Measurements from ENCODE around the gene CAMKV. TPM values are rescaled to one million over a fixed set of nuclear protein-coding genes. Genes with fewer than 3 reads are reported as not detected.
A peak's percentile ranks its signal among the peaks of the same experiment; 100 is the strongest.
"Not testable (repeated sequence)": the region's sequence is repeated elsewhere in the genome, so short reads cannot be mapped to it uniquely, and the experiment has no call there.

CAMKV gene, protein sequence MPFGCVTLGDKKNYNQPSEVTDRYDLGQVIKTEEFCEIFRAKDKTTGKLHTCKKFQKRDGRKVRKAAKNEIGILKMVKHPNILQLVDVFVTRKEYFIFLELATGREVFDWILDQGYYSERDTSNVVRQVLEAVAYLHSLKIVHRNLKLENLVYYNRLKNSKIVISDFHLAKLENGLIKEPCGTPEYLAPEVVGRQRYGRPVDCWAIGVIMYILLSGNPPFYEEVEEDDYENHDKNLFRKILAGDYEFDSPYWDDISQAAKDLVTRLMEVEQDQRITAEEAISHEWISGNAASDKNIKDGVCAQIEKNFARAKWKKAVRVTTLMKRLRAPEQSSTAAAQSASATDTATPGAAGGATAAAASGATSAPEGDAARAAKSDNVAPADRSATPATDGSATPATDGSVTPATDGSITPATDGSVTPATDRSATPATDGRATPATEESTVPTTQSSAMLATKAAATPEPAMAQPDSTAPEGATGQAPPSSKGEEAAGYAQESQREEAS
- total RNA-seq = under 0.01 TPM in 1 of 2 replicates, not detected in the other

DNA sequence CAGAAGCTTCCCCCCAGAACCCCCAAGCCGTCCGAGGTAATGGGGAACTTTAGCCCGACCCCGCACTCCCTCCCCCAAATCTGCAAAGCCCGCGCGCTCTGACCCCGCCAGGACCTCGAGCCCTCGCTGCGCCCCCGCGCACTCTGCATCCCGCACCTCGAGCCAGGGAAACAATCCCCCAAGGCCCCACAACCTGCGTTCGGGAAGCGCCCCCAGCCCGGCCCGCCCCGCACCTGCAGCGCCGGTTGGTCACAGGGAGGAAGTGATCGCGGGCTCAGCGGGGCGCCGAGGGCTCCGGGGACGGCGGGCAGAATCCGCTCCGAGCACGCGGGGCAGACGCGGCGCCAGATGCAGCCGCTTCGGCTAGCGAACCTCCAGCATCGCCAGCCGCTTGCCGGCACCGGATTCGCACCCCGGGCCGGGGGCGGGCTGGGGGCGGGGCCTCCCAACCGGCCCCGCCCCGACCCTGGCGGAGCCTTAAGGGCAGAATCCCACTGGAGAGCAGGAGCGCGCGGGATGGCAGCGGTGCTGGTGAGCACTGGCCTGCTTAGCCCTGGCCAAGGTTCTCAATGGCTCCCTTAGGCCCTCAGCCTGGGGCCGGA lies at the start of gene CAMKV:
Gene CAMKV (minus strand): TSS at position 382 of the 602 bp plus-strand sequence. CDS start 7,518 bp downstream, outside the sequence.
- DNase-seq (ENCODE audit: low read depth) = no peak

DNA sequence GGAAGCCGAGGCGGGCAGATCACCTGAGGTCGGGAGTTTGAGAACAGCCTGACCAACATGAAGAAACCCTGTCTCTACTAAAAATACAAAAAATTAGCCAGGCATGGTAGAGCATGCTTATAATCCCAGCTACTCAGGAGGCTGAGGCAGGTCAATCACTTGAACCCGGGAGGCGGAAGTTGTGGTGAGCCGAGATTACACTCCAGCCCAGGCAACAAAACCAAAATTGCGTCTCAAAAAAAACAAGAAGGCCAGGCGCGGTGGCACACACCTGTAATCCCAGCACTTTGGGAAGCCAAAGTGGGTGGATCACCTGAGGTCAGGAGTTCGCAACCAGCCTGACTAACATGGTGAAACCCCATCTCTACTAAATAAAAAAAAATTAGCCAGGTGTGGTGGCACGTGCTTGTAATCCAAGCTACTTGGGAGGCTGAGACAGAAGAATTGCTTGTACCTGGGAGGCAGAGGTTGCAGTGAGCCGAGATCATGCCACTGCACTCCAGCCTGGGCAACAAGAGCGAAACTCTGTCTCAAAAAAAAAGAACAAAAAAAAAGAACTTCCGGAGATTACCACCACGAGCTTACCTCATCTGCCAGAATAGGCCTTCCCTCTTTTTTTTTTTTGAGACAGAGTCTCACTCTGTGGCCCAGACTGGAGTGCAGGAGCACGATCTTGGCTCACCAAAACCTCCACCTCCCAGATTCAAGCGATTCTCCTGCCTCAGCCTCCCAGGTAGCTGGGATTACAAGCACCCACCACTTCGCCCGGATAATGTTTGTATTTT lies 48.3 kb upstream of the CAMKV start:
- DNase-seq (ENCODE audit: low read depth) = not testable (repeated sequence)

DNA sequence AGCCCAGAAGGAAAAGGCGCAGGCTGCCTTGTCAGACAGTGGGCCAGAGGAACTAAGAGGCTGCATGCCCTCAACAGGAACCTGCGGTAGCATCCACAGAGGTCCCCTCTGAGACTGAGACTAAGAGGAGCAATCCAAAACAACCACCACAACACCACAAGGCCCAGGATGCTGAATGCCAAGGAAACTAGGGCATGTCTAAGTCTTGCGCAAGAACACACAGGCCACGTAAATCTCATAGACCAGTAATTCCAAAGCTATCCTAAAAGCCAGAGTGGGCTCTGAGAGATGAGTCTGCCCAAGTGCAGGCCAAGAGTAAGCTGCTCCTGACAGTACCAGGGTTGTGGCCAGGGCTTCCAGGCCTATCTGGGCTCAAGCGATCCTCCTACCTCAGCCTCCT lies 47.0 kb upstream of the CAMKV start:
- no peak for DNase-seq (ENCODE audit: low read depth)

DNA sequence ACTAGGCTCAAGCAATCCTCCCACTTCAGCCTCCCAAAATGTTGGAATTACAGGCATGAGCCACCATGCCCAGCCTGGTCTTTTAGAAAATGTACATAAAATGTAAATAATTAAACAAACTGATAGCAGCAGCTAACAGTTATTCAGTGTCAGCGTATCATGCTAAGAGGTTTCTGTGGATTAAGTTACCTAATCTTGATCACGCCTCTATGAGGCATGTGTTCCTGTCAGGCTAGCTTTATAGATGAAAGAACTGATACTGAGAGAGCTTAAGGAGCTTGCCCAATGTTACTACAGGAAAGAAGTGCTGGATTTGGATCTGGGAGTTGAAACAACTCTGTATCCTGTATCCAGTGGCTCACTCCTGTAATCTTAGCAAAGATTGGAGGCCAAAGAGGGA lies 45.2 kb upstream of the CAMKV start:
- DNase-seq (ENCODE audit: low read depth) = no peak

DNA sequence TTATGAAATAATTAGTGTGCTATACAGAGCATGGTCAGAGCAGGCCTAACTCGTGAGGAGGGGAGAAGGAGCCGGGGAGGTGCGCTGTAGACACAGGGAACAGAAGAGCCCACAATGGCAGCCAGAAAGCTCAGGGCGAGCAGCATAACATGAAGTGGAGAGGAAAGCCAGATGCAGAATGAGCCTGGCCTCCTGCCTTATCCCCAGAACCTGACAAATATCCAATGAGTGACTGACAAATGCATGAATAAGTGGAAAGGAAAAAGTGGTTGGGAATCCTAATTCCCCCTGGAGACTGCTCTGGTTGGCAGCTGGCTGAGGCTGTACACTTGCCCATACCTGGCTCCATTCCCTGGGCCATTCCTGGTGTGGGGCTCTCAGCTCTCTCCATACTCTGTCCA lies 43.2 kb upstream of the CAMKV start:
- no peak for DNase-seq (ENCODE audit: low read depth)

DNA sequence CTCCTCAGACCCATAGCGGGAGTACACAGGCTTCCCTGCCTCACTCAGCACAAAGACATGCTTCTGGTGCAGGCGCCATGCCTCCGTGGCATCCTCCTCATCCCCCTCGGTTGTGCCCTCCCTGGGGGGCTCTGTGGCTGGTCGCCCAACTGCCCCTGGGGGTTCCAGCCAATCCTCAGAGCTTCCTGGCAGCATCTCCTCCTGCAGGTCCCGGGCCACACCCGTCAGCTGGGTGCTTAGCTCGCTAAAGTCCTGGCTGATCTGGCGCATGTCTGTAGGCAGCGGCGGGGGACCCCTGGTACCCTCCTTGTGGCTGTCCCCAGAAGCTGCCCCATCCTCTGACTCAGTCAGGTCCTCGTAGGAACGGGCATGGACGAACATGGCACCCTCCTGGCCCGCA lies 41.9 kb upstream of the CAMKV start:
- no peak for DNase-seq (ENCODE audit: low read depth)

DNA sequence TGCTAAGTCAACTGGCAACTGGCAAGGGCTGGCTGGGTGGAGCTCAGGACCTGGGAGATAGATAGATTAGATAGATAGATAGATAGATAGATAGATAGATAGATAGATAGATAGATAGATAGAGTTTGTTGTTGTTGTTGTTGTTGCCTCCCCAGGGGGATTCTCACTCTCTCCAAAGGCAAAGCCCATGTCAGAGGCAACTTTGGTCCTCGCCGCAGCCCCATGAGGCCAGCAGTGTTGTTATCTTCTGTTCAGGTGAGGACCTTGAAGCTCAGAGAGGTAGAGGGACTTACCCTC lies 41.4 kb upstream of the CAMKV start:
- no peak for DNase-seq (ENCODE audit: low read depth)

DNA sequence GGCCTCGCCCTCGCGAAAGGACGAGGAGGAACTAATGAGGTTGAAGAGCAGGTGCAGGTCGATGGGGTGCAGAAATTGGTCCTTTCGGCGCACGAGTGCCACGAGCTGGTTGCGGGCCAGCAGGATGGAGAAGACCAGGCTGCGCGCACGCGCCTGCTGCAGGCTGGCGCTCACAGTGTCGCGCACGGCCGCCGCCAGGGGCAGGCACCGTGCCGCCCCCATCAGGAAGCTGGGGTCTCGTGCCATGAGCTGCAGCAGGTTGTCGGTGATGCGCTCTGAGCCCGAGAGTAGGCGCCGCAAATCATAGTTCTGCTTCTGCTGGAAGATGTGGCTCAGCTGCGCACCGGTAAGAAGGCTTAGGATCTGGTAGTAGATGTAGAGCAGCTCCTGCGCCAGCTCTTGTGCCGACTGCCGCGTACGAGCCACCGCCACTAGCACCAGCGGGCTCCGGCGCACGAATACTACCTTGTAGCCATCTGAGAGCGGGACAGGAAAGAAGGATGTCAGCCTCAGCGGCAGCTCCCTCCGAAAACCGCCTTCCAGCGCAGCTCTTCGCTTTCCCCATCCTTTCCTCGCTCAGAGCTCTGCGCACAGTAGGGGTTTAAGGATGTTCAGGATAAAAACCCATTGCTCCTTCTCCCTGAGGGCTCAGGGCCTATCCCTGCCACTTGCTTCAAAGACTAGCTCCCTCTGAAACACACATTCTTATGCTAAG lies 40.9 kb upstream of the CAMKV start:
- no peak for DNase-seq (ENCODE audit: low read depth)

DNA sequence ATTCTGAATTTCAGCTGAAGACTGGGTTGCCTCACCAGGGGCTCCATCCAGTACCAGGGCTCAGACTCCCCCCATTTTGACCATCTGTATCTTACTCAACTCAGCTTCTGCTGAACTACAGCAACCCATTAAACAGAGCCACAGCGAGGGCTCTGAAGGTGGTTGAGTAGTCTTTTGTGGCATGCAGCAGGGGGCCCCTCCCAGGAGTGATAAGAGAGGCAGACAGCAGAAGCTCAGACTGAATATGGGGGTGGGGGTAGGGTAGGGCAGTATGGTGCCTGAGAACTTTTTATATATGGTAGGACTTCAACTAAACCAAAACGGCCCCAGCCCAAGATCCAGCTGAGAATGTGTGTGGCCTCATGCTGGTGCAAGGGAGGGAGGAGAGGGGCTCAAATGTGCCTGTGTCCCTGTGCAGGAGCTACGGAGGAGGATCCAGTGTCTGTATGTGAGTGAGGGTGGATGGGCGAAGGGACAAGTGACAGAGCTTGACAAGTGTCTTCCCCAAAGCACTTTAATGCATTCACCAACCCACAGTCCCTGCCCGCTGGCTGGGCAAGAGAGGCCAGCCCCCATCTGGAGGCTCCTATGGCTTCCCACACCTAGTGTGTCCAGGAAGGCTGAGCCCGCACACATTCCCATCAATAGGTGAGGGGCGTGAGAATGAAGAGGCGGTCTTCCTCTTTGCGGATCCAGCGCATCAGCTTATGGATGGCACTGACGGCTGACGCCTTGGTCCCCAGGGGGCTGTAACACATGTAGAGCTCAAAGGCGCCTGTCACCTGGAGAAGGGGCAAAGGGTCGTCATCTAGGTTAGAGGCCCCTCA lies 38.9 kb upstream of the CAMKV start:
- DNase-seq (ENCODE audit: low read depth) = no peak

DNA sequence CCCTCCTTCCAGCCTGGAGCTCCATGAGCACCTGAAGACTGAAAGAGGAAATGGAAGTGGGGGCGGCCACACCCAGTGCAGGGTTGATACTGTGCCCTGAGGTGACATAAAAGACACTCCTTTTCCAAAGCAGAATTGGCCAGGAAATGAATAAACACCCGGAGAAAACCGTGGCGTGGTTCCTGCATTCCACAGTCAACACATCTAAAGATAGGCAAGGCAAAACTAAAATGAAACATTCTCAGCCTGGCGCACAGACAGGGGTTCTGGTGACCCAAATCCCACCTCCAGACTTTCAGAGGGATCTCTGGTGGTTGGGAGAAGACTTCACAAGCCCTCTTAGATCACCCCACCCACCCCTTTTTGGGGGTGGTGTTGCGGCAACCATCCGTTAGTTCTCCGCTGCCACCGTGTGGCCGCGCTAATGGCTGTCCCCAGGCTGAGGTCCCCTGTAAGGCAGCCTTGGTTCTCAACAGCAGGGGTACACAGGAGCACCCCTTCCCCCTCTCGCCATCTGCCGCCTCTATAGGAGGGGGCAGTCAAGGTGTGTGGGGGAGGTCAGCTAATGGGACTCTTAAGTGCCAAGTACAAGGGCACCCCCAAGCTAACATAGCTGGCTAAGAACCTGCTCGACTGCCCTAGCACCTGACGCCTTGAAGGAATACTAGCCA lies 36.5 kb upstream of the CAMKV start:
- peak; percentile 35 for DNase-seq (ENCODE audit: low read depth)

DNA sequence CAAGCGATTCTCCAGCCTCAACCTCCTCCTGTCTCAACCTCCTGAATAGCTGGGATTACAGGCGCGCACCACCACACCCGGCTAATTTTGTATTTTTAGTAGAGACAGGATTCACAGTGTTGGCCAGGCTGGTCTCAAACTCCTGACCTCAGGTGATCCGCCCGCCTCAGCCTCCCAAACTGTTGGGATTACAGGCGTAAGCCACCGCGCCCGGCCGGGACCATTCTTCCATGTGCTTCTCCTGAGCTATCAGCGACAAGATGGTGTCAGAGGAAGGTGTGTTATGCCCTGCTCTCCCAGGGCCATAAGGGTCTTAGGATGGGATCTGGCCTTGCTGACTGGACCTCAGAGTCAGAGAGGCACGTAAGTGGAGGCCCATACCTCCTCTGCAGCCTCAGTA lies 34.7 kb upstream of the CAMKV start:
- DNase-seq (ENCODE audit: low read depth) = not testable (repeated sequence)

DNA sequence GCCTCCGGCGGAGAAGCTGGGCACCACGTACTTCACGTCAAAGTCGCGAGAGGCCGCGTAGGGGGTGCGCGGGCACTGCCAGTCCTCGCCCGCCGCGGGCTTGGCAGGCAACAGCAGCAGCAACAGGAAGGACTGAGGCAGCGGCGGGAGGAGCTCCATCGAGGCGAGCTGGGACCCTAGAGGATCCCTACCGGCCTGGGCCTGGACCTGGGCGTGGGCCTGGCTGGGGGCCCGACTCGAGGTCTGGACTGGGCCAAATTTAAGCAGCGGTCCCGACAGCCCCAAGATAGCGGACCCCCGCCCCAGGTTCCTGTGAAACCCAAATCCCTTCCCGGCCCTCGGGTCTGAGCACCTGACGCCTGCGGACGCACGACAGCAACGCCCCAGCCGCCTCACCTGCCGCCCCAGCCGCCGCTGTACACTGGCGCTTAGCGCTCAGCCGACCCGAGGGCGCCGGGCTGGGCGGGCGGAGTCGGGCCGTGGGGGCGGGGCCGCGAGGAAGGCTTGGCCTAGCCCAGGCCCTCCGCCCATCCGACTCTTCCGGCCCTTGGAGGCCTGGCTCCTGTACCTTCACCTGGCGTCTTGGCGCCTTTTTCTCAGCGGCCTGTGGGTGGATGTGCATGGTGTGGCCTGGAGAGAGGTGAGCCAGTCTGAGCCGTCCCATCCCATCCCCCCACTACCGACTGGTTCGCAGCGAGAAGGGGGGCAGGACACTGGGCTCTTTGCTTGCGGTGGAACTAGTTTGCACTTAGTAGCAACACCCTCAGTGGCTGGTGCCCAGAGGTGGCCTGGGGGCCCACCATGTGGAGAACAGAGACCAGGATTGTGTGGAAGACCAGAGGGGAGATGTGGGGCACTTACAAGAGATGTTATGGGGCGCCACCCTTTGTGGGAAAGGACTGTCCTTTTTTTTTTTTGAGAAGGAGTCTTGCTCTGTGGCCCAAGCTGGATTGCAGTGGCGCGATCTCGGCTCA lies 34.0 kb upstream of the CAMKV start, which contains the start of gene MST1R:
Gene MST1R (minus strand): TSS at position 423 of the 974 bp plus-strand sequence. CDS start 264 bp downstream, at position 159.
- DNase-seq (ENCODE audit: low read depth) = peak; percentile 36

DNA sequence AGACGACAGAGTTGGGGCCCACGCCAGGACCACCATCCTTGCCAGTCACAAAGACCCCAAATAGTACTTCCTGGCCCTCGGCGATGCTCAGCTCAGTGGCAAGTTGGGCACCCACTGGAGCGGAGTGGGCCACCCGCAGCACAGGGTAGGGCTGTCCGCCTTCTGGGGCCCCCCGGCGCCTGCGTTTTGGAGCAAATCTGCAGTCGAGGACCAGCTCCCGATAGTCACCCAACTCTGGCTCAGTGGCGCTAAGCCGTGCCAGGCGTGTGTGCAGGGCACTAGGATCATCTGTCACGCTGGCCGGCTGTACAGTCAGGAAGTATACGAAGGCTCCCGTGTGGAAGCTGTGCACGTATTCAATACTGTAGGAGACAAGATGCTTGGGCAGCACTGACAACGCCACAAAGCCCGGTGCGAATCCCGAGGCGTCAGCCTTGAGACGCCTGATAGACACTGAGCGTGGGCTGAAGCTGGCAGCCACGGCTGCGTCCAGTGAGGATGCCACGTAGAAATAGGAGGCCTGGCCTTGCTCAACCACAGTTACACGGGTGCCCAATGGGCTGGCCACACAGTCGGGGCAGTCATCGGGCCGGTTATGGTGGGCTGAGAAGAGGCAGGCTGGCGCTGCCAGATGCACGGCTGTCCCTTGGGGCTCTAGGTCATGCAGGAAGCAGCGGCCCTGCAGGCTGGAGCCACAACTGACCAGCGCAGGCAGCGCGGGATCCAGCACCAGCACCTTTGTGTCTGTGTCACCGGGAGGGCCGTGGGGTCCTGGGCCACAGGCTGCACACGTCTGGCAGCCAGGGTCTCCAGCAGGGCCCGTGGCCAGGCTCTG lies 33.0 kb upstream of the CAMKV start:
- DNase-seq (ENCODE audit: low read depth) = no peak

DNA sequence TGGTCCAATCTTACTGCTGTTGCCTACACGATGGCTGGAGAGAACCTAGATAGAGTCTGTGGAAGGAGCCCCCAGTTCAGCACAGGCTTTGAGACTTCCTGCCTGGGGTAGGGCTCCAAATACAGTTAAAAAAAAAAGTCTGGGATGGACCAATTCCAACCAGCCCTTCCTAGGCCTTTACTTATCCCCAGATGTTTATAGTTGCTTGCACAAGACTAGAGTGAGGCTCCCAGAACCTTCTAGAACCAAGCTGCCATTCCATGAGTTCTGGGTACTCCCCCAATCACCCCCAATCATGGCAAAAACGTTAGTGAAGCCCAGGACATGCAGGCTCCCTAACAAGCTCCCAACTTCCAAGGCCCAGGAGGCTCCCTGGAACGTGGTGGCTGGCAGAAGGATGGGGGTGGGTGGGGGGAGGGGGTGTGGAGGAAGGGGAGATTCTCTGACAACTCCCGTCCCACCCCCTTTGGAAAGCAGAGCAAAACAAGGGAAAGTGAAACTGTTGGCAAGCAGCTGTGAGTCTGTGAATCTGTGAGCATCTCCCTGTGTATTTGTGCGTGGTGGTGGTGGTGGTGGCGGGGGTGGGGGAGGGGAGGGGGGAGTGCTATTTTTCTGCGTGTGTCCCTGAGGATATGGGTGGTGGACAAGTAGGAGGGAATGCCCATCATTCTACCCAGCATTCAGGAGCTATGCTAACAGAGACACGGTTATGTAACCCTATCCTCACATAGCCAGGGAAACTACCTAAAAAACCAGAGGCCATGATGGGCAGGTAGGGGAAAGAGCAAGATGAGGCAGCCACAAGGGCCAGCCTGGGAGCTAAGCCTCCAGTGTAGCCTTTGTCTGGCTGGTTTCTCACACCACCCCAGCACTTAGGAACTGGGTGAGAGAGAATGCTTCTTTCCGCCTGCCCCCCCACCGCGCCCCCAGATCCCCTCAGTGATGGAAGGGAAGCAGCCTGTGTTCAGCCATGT lies 31.9 kb upstream of the CAMKV start:
- no peak for DNase-seq (ENCODE audit: low read depth)

DNA sequence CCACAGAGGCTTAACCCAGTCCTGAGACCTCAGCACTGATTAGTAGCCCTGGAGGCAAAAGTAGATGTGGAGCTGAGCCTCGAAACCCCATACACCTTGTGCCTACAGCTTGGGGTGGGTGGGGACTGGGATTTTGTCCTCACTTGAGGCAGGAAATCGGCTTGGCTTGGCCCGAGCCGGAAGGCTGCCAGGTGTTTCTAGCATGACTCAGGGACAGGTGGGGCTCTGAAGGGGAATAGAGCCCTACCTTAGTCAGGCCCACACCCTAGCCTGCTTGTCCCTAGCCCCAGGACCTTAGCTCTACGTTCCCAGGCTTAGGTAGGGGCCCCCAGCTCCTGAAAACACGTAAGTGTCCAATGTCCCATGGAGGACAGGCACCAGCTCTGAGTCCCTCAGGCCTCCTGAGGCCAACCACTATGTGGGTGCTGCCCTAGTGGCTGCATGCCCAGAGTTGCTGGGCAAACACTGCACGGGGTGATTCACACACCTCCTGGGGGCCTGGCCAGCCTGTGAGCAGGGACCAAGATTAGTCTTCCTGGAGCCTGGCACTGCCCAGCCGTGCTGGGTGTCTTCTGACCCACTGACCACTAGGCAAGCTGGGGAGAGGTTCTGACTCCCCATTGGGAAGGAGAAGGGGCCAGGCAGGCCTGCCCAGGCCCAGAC lies 30.9 kb upstream of the CAMKV start:
- DNase-seq (ENCODE audit: low read depth) = peak; percentile 88

DNA sequence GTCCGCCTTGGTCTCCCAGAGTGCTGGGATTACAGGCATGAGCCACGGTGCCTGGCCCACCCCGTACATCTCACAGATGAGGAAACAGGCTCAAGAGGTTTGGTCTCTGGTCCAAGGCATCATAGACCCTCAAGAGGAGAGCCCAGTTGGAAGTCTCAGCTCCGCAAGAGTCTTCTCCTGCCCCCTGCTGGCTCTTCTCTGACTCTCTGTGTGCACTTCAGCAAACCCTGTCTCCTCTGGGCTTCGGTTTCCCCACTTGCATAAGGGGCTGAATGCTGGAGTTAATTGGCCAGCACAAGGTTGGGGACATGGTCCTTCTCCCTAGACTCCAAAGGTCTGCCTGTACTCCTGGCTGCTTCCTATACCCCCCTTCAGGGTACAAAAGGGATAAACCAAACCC lies 30.1 kb upstream of the CAMKV start:
- DNase-seq (ENCODE audit: low read depth) = no peak

All from renal cortical epithelial cell (primary cell).